Activated naive CD4-positive, alpha-beta T cell treated with anti-CD3 and anti-CD28 coated beads for 36 hours (primary cell): ENCODE data around the gene FCAMR. TPM values are rescaled to one million over a fixed set of nuclear protein-coding genes. Genes with fewer than 3 reads are reported as not detected.
A peak's percentile ranks its signal among the peaks of the same experiment; 100 is the strongest.

Experiments used
- CTCF ChIA-PET: fragments of 350-600 bp; sonication (Branson Sonifier 250); formaldehyde crosslinking; loops from one replicate; lab custom pipeline; 2021; ENCODE audit warnings: antibody characterized with exemption; lab: Charles Lee
- DNase-seq: peaks from one replicate; pipeline ENCODE4 v3.0.0-alpha.2; 2020
- H3K27ac Mint-ChIP-seq: one replicate; pipeline ENCODE4 v1.8.0; 2021; ENCODE audit warnings: mild to moderate bottlenecking, mixed read lengths
- H3K27me3 Mint-ChIP-seq: one replicate; pipeline ENCODE4 v1.8.0; 2021; ENCODE audit warnings: low read depth, mixed read lengths
- H3K36me3 Mint-ChIP-seq: one replicate; pipeline ENCODE4 v1.8.0; 2021; ENCODE audit warnings: low read depth, mixed read lengths
- H3K4me1 Mint-ChIP-seq: one replicate; pipeline ENCODE4 v1.8.0; 2021; ENCODE audit warnings: low read depth, mixed read lengths
- H3K4me3 Mint-ChIP-seq: one replicate; pipeline ENCODE4 v1.8.0; 2021; ENCODE audit warnings: mild to moderate bottlenecking, moderate library complexity, mixed read lengths
- H3K9me3 Mint-ChIP-seq: one replicate; pipeline ENCODE4 v1.8.0; 2021; ENCODE audit warnings: mixed read lengths
- intact Hi-C: fragments of 100-400 bp; cut with micrococcal nuclease; formaldehyde crosslinking; loops from one replicate; pipeline ENCODE4 v1.15.1; 2023
- total RNA-seq, 2 experiments: library from RNA; stranded (reverse); gene quantifications; one replicate each; pipeline ENCODE4 v1.2.3, GENCODE V29; 2021

Gene FCAMR
- total RNA-seq, 2 experiments from 2014 or later: not detected

GRCh38 chr1:206941766-206942418, 28.4 kb downstream of the FCAMR start:
- Mint-ChIP-seq H3K9me3 (no peaks in the 10 kb centered on the region), H3K27me3 (peaks cover 2% of the 10 kb centered on the region), H3K27ac (no peak overlapping the region), H3K4me1 (no peaks in the 10 kb centered on the region), H3K4me3 (no peak overlapping the region), H3K36me3 (no peaks in the 10 kb centered on the region)
- DNase-seq: no peak
- intact Hi-C loops: no loop called here
- CTCF ChIA-PET: interaction anchor here (0.6 to 1.5 kb wide), 4 partner anchors 10 to 57 kb away, joined by 3 to 5 read pairs (median 4); no protein-coding TSS in a partner anchor

DNA sequence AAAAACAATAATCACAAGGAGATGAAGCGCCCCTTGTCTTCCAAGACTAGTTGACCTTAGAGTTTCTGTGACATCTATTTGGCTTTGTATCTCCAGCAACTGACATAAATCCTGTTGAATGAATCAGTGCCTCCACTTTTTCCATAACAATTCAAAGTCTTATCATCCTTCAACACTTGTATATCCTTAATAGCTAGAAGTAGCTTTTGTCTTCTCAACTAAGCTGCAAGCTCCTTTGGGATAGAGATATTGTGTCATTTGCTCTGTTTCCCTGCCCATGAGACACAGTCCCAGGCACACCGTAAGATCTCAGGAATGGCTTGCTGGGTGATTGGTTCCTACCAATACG, 29.7 kb downstream of the FCAMR start:
- H3K27me3 Mint-ChIP-seq: peaks cover 2% of the 10 kb centered on the region
- no peaks in the 10 kb centered on the region for H3K4me1 Mint-ChIP-seq
- no peaks in the 10 kb centered on the region for H3K9me3 Mint-ChIP-seq
- H3K27ac Mint-ChIP-seq: no peak overlapping the region
- intact Hi-C loops: no loop called here
- H3K4me3 Mint-ChIP-seq: no peak overlapping the region
- DNase-seq: no peak
- no peaks in the 10 kb centered on the region for H3K36me3 Mint-ChIP-seq
- CTCF ChIA-PET: interaction anchor here (0.7 to 1.1 kb wide), 2 partner anchors 8 to 277 kb away, joined by 3 read pairs; no protein-coding TSS in a partner anchor

GRCh38 chr1:206939841-206940587, 30.2 kb downstream of the FCAMR start:
- intact Hi-C loops: no loop called here
- no peak for DNase-seq
- CTCF ChIA-PET: interaction anchor here (0.7 to 1.1 kb wide), 2 partner anchors 8 to 276 kb away, joined by 3 read pairs; no protein-coding TSS in a partner anchor
- H3K4me1 Mint-ChIP-seq: no peaks in the 10 kb centered on the region
- no peaks in the 10 kb centered on the region for H3K9me3 Mint-ChIP-seq
- H3K36me3 Mint-ChIP-seq: no peaks in the 10 kb centered on the region
- H3K27me3 Mint-ChIP-seq: no peaks in the 10 kb centered on the region
- no peak overlapping the region for H3K4me3 Mint-ChIP-seq
- no peak overlapping the region for H3K27ac Mint-ChIP-seq

DNA sequence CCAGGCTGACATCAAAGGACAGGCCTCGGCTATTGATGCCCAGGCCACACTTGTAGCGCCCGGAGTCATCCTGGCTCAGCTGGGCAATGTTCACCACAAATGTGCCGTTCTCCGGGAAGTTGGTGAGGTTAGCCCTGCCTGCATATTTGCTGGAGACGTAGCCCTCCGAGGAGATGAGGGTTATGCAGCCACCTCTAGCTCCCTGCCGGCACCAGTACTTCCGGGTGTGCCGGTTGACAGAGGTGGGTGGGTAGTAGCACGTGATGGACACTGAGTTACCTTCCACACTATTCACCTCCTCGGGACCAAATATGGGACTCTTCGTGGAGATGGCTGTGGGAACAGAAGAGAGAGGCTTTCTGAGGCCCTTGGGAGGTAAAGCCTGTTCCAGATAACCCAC, 31.1 kb downstream of the FCAMR start:
- CTCF ChIA-PET: interaction anchor here (1.1 to 1.2 kb wide), 2 partner anchors 66 to 173 kb away, joined by 3 read pairs; no protein-coding TSS in a partner anchor
- H3K4me3 Mint-ChIP-seq: no peak overlapping the region
- no peaks in the 10 kb centered on the region for H3K36me3 Mint-ChIP-seq
- no peaks in the 10 kb centered on the region for H3K4me1 Mint-ChIP-seq
- no peak overlapping the region for H3K27ac Mint-ChIP-seq
- H3K9me3 Mint-ChIP-seq: no peaks in the 10 kb centered on the region
- intact Hi-C loops: no loop called here
- H3K27me3 Mint-ChIP-seq: no peaks in the 10 kb centered on the region
- no peak for DNase-seq

GRCh38 chr1:206937425-206937824, 32.8 kb downstream of the FCAMR start:
- CTCF ChIA-PET: interaction anchor here (0.6 to 12.1 kb wide), 7 partner anchors 11 to 467 kb away, joined by 3 to 124 read pairs (median 4); no protein-coding TSS in a partner anchor
- Mint-ChIP-seq H3K36me3 (no peaks in the 10 kb centered on the region), H3K27ac (no peak overlapping the region), H3K4me1 (peaks cover 5% of the 10 kb centered on the region), H3K27me3 (no peaks in the 10 kb centered on the region), H3K4me3 (no peak overlapping the region), H3K9me3 (no peaks in the 10 kb centered on the region)
- DNase-seq: no peak
- intact Hi-C loops: no loop called here

DNA sequence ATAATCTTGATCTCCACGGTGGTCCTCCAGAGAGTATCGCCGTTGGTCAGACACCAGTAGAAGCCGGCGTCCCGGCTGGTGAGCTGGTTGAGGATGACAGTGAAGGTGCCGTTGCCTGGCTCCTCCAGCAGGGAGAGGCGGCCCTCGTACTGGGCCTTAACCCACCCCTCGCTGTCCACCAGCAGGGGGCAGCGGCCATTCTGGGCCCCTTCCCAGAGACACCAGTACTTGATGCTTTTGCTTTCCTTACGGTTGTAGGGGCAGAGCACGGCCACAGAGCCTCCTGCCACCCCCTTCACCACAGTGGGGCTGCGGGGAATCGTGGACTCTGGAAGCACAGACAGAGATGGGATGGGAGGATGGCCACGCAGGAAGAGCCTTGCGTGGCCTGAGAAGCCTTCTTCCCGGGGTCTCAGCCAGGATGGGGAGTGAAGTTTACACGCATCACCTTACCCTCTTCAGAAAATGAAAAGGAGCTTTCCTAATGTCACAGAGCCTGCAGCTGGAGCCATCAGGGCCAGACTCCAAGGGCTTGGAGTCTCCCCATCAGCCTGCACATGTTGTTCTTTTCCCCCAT, 34.7 kb downstream of the FCAMR start:
- H3K27me3 Mint-ChIP-seq: no peaks in the 10 kb centered on the region
- CTCF ChIA-PET: interaction anchor here (0.9 to 13.0 kb wide), 24 partner anchors 8 to 1103 kb away, joined by 3 to 219 read pairs (median 4); partner anchors contain the start of genes FCAMR, FCMR and IL19
- peaks cover 18% of the 10 kb centered on the region for H3K4me1 Mint-ChIP-seq
- H3K4me3 Mint-ChIP-seq: no peak overlapping the region
- H3K36me3 Mint-ChIP-seq: no peaks in the 10 kb centered on the region
- intact Hi-C loops: loop anchor here (1.0 to 2.0 kb wide), 2 partner anchors 47 to 143 kb away; no protein-coding TSS in a partner anchor
- peak; percentile 66 for DNase-seq
- no peaks in the 10 kb centered on the region for H3K9me3 Mint-ChIP-seq
- H3K27ac Mint-ChIP-seq: no peak overlapping the region

GRCh38 chr1:206933333-206933945, 36.8 kb downstream of the FCAMR start:
- H3K27ac Mint-ChIP-seq: no peak overlapping the region
- no peak overlapping the region for H3K4me3 Mint-ChIP-seq
- peaks cover 32% of the 10 kb centered on the region for H3K4me1 Mint-ChIP-seq
- no peaks in the 10 kb centered on the region for H3K27me3 Mint-ChIP-seq
- H3K9me3 Mint-ChIP-seq: no peaks in the 10 kb centered on the region
- no peaks in the 10 kb centered on the region for H3K36me3 Mint-ChIP-seq
- intact Hi-C loops: loop anchor here (1.0 kb wide), 3 partner anchors 21 to 124 kb away; partner anchors contain the start of gene IL20
- CTCF ChIA-PET: interaction anchor here (0.6 to 13.0 kb wide), 32 partner anchors 9 to 306 kb away, joined by 3 to 219 read pairs (median 6); partner anchors contain the start of genes FCAMR, FCMR, IL20 and PIGR
- peak; percentile 83 for DNase-seq

GRCh38 chr1:206932177-206932576, 38.1 kb downstream of the FCAMR start:
- Mint-ChIP-seq H3K9me3 (no peaks in the 10 kb centered on the region), H3K4me1 (peaks cover 42% of the 10 kb centered on the region), H3K36me3 (no peaks in the 10 kb centered on the region), H3K27me3 (no peaks in the 10 kb centered on the region), H3K4me3 (no peak overlapping the region), H3K27ac (no peak overlapping the region)
- intact Hi-C loops: no loop called here
- no peak for DNase-seq
- CTCF ChIA-PET: interaction anchor here (0.6 to 13.0 kb wide), 24 partner anchors 8 to 305 kb away, joined by 3 to 219 read pairs (median 6); partner anchors contain the start of genes FCMR, IL20 and PIGR

GRCh38 chr1:206931709-206932108, 38.6 kb downstream of the FCAMR start:
- no peaks in the 10 kb centered on the region for H3K36me3 Mint-ChIP-seq
- no peaks in the 10 kb centered on the region for H3K9me3 Mint-ChIP-seq
- intact Hi-C loops: no loop called here
- H3K4me1 Mint-ChIP-seq: peaks cover 44% of the 10 kb centered on the region
- no peak overlapping the region for H3K4me3 Mint-ChIP-seq
- H3K27me3 Mint-ChIP-seq: no peaks in the 10 kb centered on the region
- DNase-seq: no peak
- H3K27ac Mint-ChIP-seq: no peak overlapping the region
- CTCF ChIA-PET: interaction anchor here (0.6 to 13.0 kb wide), 18 partner anchors 9 to 304 kb away, joined by 3 to 219 read pairs (median 6); partner anchors contain the start of genes FCMR and IL20

GRCh38 chr1:206930210-206930798, 40.0 kb downstream of the FCAMR start:
- Mint-ChIP-seq H3K27me3 (no peaks in the 10 kb centered on the region), H3K36me3 (no peaks in the 10 kb centered on the region), H3K9me3 (no peaks in the 10 kb centered on the region), H3K4me1 (peaks cover 44% of the 10 kb centered on the region), H3K4me3 (peak overlapping the region; percentile 23), H3K27ac (peak overlapping the region; percentile 66)
- intact Hi-C loops: no loop called here
- peak; percentile 54 for DNase-seq
- CTCF ChIA-PET: interaction anchor here (0.7 to 13.0 kb wide), 6 partner anchors 13 to 195 kb away, joined by 3 to 219 read pairs (median 24); partner anchors contain the start of genes FCMR and IL20

GRCh38 chr1:206929524-206929923, 40.7 kb downstream of the FCAMR start:
- Mint-ChIP-seq H3K27me3 (no peaks in the 10 kb centered on the region), H3K4me1 (peaks cover 44% of the 10 kb centered on the region), H3K9me3 (no peaks in the 10 kb centered on the region), H3K4me3 (no peak overlapping the region), H3K27ac (peak overlapping the region; percentile 79), H3K36me3 (no peaks in the 10 kb centered on the region)
- CTCF ChIA-PET: interaction anchor here (1.5 to 13.0 kb wide), 3 partner anchors 12 to 64 kb away, joined by 5 to 219 read pairs (median 124); partner anchors contain the start of genes FCMR and IL20
- DNase-seq: no peak
- intact Hi-C loops: loop anchor here (10.0 kb wide), 2 partner anchors 395 to 895 kb away; partner anchors contain the start of gene CD55
